Measurements from ENCODE around the gene HTD2.

GRCh38 chr3:58340594-58341244 lies 34.4 kb downstream of the HTD2 start:
- TF ChIP-seq EZH2phosphoT487 (IDR thresholded peaks at IDR 0.05; ENCODE audit: low read length), result no peak
- no peak for TF ChIP-seq CTCF (IDR thresholded peaks at IDR 0.05; ENCODE audit: low read length)
- no peak for TF ChIP-seq EZH2 (optimal IDR thresholded peaks at IDR 0.05; ENCODE audit: low read depth, low read length)
